Urinary bladder (tissue), 4 donors: Measurements from ENCODE around the gene FAM90A26. TPM values are rescaled to one million over a fixed set of nuclear protein-coding genes. Genes with fewer than 3 reads are reported as not detected.
"Not testable (repeated sequence)": the region's sequence is repeated elsewhere in the genome, so short reads cannot be mapped to it uniquely, and the experiment has no call there.

Experiments
- DNase-seq: peaks from one replicate; pipeline ENCODE4 v3.0.0-alpha.2; 2015; ENCODE audit errors: extremely low spot score
- H3K27ac ChIP-seq: one replicate; pipeline ENCODE4 v1.5.1; 2013; ENCODE audit warnings: low read depth, mild to moderate bottlenecking, moderate library complexity
- H3K36me3 ChIP-seq: one replicate; pipeline ENCODE4 v1.6.1; 2013; ENCODE audit warnings: mild to moderate bottlenecking, moderate library complexity; ENCODE audit not compliant: insufficient read depth
- H3K4me1 ChIP-seq: one replicate; pipeline ENCODE4 v1.6.1; 2013; ENCODE audit warnings: mild to moderate bottlenecking, moderate library complexity; ENCODE audit not compliant: insufficient read depth
- H3K4me3 ChIP-seq: one replicate; pipeline ENCODE4 v1.5.1; 2013; ENCODE audit warnings: low read depth, low read length
- WGBS: extraction: QIAGEN DNeasy Blood & Tissue Kit; methylation state at CpG from one replicate; pipeline ENCODE4 v1.1.7; 2013; 5-methylcytosine and 5-hydroxymethylcytosine counted together
- polyA plus RNA-seq: library from polyadenylated mRNA; stranded (reverse); fragments of 200-250 nt; gene quantifications from one replicate; pipeline ENCODE4 v1.2.3, GENCODE V29; 2013
- total RNA-seq: library from RNA; depleted of rRNA; stranded (reverse); fragments of >200 nt; gene quantifications from one replicate; pipeline ENCODE4 v1.2.3, GENCODE V29; 2014
- donor health status: healthy with polysubstance abuse.
- donor health status: healthy.

FAM90A26 gene
- total and polyA plus RNA-seq, 2 donors: not detected

DNA sequence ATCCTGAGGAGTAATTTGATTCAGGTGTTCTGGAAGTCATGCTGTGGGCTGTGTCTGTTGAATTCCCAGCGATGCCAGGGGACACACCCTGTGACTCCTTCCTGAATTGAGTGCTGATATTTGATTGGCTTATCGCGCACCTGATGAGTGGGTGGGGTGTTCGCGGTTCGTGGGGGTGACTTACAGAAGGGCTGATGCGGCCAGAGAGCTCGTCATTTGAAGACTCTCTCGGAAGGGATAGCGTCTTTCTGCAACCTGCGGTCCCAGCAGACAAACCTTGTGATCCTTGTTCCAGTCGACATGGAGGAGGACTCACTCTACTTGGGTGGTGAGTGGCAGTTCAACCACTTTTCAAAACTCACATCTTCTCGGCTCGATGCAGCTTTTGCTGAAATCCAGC, 54.4 kb downstream of the FAM90A26 start, which contains the start of gene USP17L13:
Gene USP17L13, plus strand, starts transcription at position 301 of the 400 bp plus-strand sequence. Its CDS starts 0 bp downstream, at position 301.
- not testable (repeated sequence) for H3K27ac ChIP-seq, DNase-seq, H3K4me1 ChIP-seq, H3K4me3 ChIP-seq, H3K36me3 ChIP-seq
- no CpG with 5 or more reads among the region's 14 CpGs for WGBS

Other genes with a start within 250 kb of the FAM90A26 start
- not detected for gene USP17L10, start 40.2 kb downstream of the FAM90A26 start, total RNA-seq
- gene USP17L10, start 40.2 kb downstream of the FAM90A26 start, polyA plus RNA-seq: not detected
- not detected for gene USP17L11, start 45.0 kb downstream of the FAM90A26 start, total RNA-seq
- gene USP17L11, start 45.0 kb downstream of the FAM90A26 start, polyA plus RNA-seq: not detected
- gene USP17L12, start 49.7 kb downstream of the FAM90A26 start, total RNA-seq: not detected
- not detected for gene USP17L12, start 49.7 kb downstream of the FAM90A26 start, polyA plus RNA-seq
- gene USP17L13, start 54.5 kb downstream of the FAM90A26 start, total RNA-seq: not detected
- not detected for gene USP17L13, start 54.5 kb downstream of the FAM90A26 start, polyA plus RNA-seq
- gene USP17L15, start 64.0 kb downstream of the FAM90A26 start, total RNA-seq: not detected
- gene USP17L15, start 64.0 kb downstream of the FAM90A26 start, polyA plus RNA-seq: not detected
- not detected for gene USP17L17, start 73.5 kb downstream of the FAM90A26 start, total RNA-seq
- not detected for gene USP17L17, start 73.5 kb downstream of the FAM90A26 start, polyA plus RNA-seq
- gene USP17L18, start 78.2 kb downstream of the FAM90A26 start, total RNA-seq: not detected
- gene USP17L18, start 78.2 kb downstream of the FAM90A26 start, polyA plus RNA-seq: not detected
- not detected for gene USP17L19, start 83.0 kb downstream of the FAM90A26 start, total RNA-seq
- not detected for gene USP17L19, start 83.0 kb downstream of the FAM90A26 start, polyA plus RNA-seq
- gene USP17L20, start 87.7 kb downstream of the FAM90A26 start, total RNA-seq: not detected
- gene USP17L20, start 87.7 kb downstream of the FAM90A26 start, polyA plus RNA-seq: not detected
- gene USP17L21, start 92.5 kb downstream of the FAM90A26 start, total RNA-seq: not detected
- not detected for gene USP17L21, start 92.5 kb downstream of the FAM90A26 start, polyA plus RNA-seq
- gene USP17L22, start 97.2 kb downstream of the FAM90A26 start, total RNA-seq: not detected
- not detected for gene USP17L22, start 97.2 kb downstream of the FAM90A26 start, polyA plus RNA-seq
- gene USP17L24, start 154.8 kb downstream of the FAM90A26 start, total RNA-seq: not detected
- not detected for gene USP17L24, start 154.8 kb downstream of the FAM90A26 start, polyA plus RNA-seq
- not detected for gene USP17L25, start 159.5 kb downstream of the FAM90A26 start, total RNA-seq
- gene USP17L25, start 159.5 kb downstream of the FAM90A26 start, polyA plus RNA-seq: not detected
- not detected for gene USP17L26, start 164.2 kb downstream of the FAM90A26 start, total RNA-seq
- not detected for gene USP17L26, start 164.2 kb downstream of the FAM90A26 start, polyA plus RNA-seq
- gene USP17L5, start 169.0 kb downstream of the FAM90A26 start, total RNA-seq: not detected
- not detected for gene USP17L5, start 169.0 kb downstream of the FAM90A26 start, polyA plus RNA-seq
- gene USP17L27, start 173.7 kb downstream of the FAM90A26 start, total RNA-seq: not detected
- not detected for gene USP17L27, start 173.7 kb downstream of the FAM90A26 start, polyA plus RNA-seq
- not detected for gene USP17L28, start 178.5 kb downstream of the FAM90A26 start, total RNA-seq
- not detected for gene USP17L28, start 178.5 kb downstream of the FAM90A26 start, polyA plus RNA-seq
- not detected for gene USP17L29, start 183.2 kb downstream of the FAM90A26 start, total RNA-seq
- gene USP17L29, start 183.2 kb downstream of the FAM90A26 start, polyA plus RNA-seq: not detected
- not detected for gene USP17L30, start 192.7 kb downstream of the FAM90A26 start, total RNA-seq
- gene USP17L30, start 192.7 kb downstream of the FAM90A26 start, polyA plus RNA-seq: not detected